Adrenal gland (tissue), 12 donors: ENCODE results near the gene BRD1. TPM values are rescaled to one million over a fixed set of nuclear protein-coding genes. Genes with fewer than 3 reads are reported as not detected.

ENCODE experiments used
- DNase-seq, 7 donors: peaks; one replicate each; pipeline ENCODE4 v3.0.0-alpha.2; 2019 to 2020
- H3K27ac ChIP-seq, 5 donors: fragments of 200-600 bp; sonication (generic) in 4 of 5; 1 replicate in 3 of 5; 2 replicates in 2 of 5; pipeline versions ENCODE4 v1.5.1 to v1.8.0; 2016 to 2020; ENCODE audit warnings: mild to moderate bottlenecking in 1 of 5
- H3K27me3 ChIP-seq: fragments of 200-600 bp; 2 replicates; pipeline ENCODE4 v1.8.0; 2021
- H3K36me3 ChIP-seq, 2 donors: fragments of 200-600 bp; replicated peaks in 1 of 2; 1 replicate in 1 of 2; 2 replicates in 1 of 2; pipeline versions ENCODE4 v1.5.1 to v1.8.0; 2018 to 2022
- H3K4me1 ChIP-seq, 2 donors: fragments of 200-600 bp; replicated peaks in 1 of 2; 1 replicate in 1 of 2; 2 replicates in 1 of 2; pipeline versions ENCODE4 v1.5.1 to v1.8.0; 2018 to 2021
- H3K4me3 ChIP-seq, 4 donors: fragments of 200-600 bp; sonication (generic) in 3 of 4; one replicate each; pipeline ENCODE4 v1.5.1; 2016 to 2018
- H3K9me3 ChIP-seq, 3 donors: fragments of 200-600 bp; sonication (generic) in 1 of 3; replicated peaks in 1 of 3; 1 replicate in 2 of 3; 2 replicates in 1 of 3; pipeline versions ENCODE4 v1.5.1 to v1.8.0; 2016 to 2021
- CTCF ChIP-seq, 6 experiments: fragments of 450-650 bp in 4 of 6; fragments of 200-600 bp in 2 of 6; sonication (generic) in 1 of 6; IDR thresholded peaks; 1 replicate in 5 of 6; 2 replicates in 1 of 6; pipeline versions ENCODE4 v1.5.1 to v1.8.0; 2016 to 2021; ENCODE audit warnings: antibody characterized with exemption in 6 of 6, mild to moderate bottlenecking in 2 of 6, moderate library complexity in 1 of 6
- POLR2A ChIP-seq, 2 donors: fragments of 450-650 bp; IDR thresholded peaks; one replicate each; pipeline ENCODE4 v1.6.1; 2017; ENCODE audit warnings: antibody characterized with exemption in 2 of 2, mild to moderate bottlenecking in 2 of 2, moderate library complexity in 1 of 2
- WGBS, 4 donors: extraction: QIAGEN DNeasy Blood & Tissue Kit in 2 of 4; methylation state at CpG; one replicate each; pipeline versions ENCODE4 v1.1.5 to v1.1.7; 2013 to 2017; 5-methylcytosine and 5-hydroxymethylcytosine counted together
- intact Hi-C, 2 donors: fragments of 100-400 bp; cut with DNase I; formaldehyde crosslinking; loops; one replicate each; pipeline versions ENCODE4 v1.14.1 to v1.15.0; 2022 to 2023
- polyA plus RNA-seq, 3 donors: library from polyadenylated mRNA; stranded (reverse); fragments of 200-250 nt in 2 of 3; fragments of 350-450 nt in 1 of 3; fragmentation: Illumina TruSeq in 1 of 3; extraction: RNeasy Lipid Tissue Mini Kit (QIAGEN cat#74804) in 1 of 3; gene quantifications; one replicate each; pipeline ENCODE4 v1.2.3, GENCODE V29; 2013 to 2014
- total RNA-seq, 9 donors: library from RNA; depleted of rRNA in 4 of 9; stranded (reverse); fragments of >200 nt in 4 of 9; fragments of 120-200 nt in 1 of 9; fragmentation: NEBNext Ultra II Directional in 1 of 9; extraction: Animal tissue kit (Norgen Biotek cat#: 25700) in 1 of 9; gene quantifications; one replicate each; pipeline versions ENCODE4 v1.1.0 to v1.2.4, GENCODE V29; 2013 to 2023
- donor health status: healthy with polysubstance abuse.
- donor health status: Bipolar disorder and iron deficiency.
- donor health status: DM: yes; HTN: yes; CAD: no.
- donor health status: DM: no; HTN: no; CAD: no.
- donor health status: DM: no; HTN: no; CAD: no.
- donor health status: DM: yes; HTN: yes; CAD: no.

BRD1 gene
- total and polyA plus RNA-seq, 12 donors = 9.4 to 62.4 (median 26.6) TPM

GRCh38 chr22:49867303-49868265 is 39.9 kb upstream of the BRD1 start:
- Histone ChIP-seq H3K36me3 (no peaks in the 10 kb centered on the region), H3K27ac (peak overlapping the region in 1 of 5 donors; percentile 4), H3K9me3 (peaks cover 0 to 15% (median 0%) of the 10 kb centered on the region in 3 donors), H3K4me3 (no peak overlapping the region), H3K4me1 (no peaks in the 10 kb centered on the region), H3K27me3 (no peaks in the 10 kb centered on the region)
- intact Hi-C loops = no loop called here
- DNase-seq = peak in 1 of 7 donors; percentile 2
- WGBS, 4 donors = 93 to 97% (median 96%) methylated on average over 18 of the region's 18 CpGs
- TF ChIP-seq POLR2A (IDR thresholded peaks at IDR 0.05) = no peak
- TF ChIP-seq CTCF (IDR thresholded peaks at IDR 0.05) = no peak

DNA sequence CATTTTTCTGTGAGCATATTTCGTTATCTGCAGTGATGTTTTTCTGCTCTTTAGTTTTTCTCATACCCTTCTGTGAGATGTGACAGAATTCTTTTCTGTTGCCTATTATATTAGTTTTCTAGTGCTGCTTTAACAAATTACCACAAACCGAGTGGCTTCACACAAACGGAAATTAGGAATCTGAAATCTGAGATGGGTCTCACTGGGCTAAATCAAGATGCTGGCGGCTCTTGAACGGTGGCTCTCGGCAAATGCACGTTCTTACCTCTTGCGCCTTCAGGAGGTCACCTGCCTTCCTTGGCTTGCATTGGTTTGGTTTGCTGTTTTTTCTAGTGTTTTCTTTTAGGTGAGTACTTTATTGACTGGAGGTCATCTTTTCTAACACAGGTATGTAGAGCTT is 39.0 kb upstream of the BRD1 start:
- Histone ChIP-seq H3K4me1 (no peaks in the 10 kb centered on the region), H3K27ac (no peak overlapping the region), H3K36me3 (no peaks in the 10 kb centered on the region), H3K4me3 (no peak overlapping the region), H3K9me3 (peaks cover 0 to 15% (median 0%) of the 10 kb centered on the region in 3 donors), H3K27me3 (no peaks in the 10 kb centered on the region)
- intact Hi-C loops = no loop called here
- no peak for TF ChIP-seq POLR2A (IDR thresholded peaks at IDR 0.05)
- no peak for TF ChIP-seq CTCF (IDR thresholded peaks at IDR 0.05)
- DNase-seq = no peak
- 91 to 94% (median 93%) methylated on average over 8 of the region's 8 CpGs for WGBS, 4 donors

GRCh38 chr22:49866134-49866533 is 38.5 kb upstream of the BRD1 start:
- Histone ChIP-seq H3K27me3 (no peaks in the 10 kb centered on the region), H3K36me3 (no peaks in the 10 kb centered on the region), H3K4me1 (no peaks in the 10 kb centered on the region), H3K27ac (no peak overlapping the region), H3K4me3 (no peak overlapping the region), H3K9me3 (peaks cover 0 to 15% (median 0%) of the 10 kb centered on the region in 3 donors)
- TF ChIP-seq CTCF (IDR thresholded peaks at IDR 0.05) = no peak
- no peak for TF ChIP-seq POLR2A (IDR thresholded peaks at IDR 0.05)
- 40 to 70% (median 45%) methylated on average over 2 of the region's 2 CpGs for WGBS, 4 donors
- intact Hi-C loops = no loop called here
- DNase-seq = no peak

DNA sequence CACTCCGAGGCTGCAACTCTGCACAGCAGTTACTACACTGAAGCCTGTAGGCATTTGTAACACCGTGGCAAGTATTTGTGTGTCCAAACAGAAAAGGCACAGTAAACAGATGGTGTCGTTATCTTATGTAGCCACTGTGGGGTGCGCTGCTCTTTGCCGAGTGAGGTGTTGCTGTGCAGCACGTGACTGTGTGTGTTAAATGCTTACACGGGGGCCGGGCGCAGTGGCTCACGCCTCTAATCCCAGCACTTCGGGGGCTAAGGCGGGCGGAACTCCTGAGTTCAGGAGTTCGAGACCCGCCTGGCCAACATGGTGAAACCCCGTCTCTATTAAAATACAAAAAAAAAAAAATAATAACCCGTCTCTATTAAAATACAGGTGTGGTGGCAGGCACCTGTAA is 37.5 kb upstream of the BRD1 start:
- peaks cover 0 to 15% (median 0%) of the 10 kb centered on the region in 3 donors for H3K9me3 ChIP-seq
- no peaks in the 10 kb centered on the region for H3K27me3 ChIP-seq
- no peak overlapping the region for H3K27ac ChIP-seq
- intact Hi-C loops = no loop called here
- 92 to 93% (median 92%) methylated on average over 17 of the region's 17 CpGs for WGBS, 4 donors
- DNase-seq = peak in 1 of 7 donors; percentile 2
- no peaks in the 10 kb centered on the region for H3K36me3 ChIP-seq
- no peaks in the 10 kb centered on the region for H3K4me1 ChIP-seq
- TF ChIP-seq CTCF (IDR thresholded peaks at IDR 0.05) = no peak
- no peak for TF ChIP-seq POLR2A (IDR thresholded peaks at IDR 0.05)
- H3K4me3 ChIP-seq = no peak overlapping the region
